ENCODE data around the gene NDUFAF7.

NDUFAF7 gene

GRCh38 chr2:37295469-37296073, 64.1 kb downstream of the NDUFAF7 start:
- no peak overlapping the region for H3K9ac ChIP-seq (ENCODE audit: low read length)
- H3K4me1 ChIP-seq (ENCODE audit: control insufficient read depth, insufficient read depth, low read length) = peaks cover 4% of the 10 kb centered on the region
- H3K27me3 ChIP-seq (ENCODE audit: control insufficient read depth, insufficient read depth, low read length) = no peaks in the 10 kb centered on the region
- no peak overlapping the region for H3K4me3 ChIP-seq (ENCODE audit: low read length)
- no peaks in the 10 kb centered on the region for H3K9me3 ChIP-seq (ENCODE audit: control insufficient read depth, low read length)
- no peaks in the 10 kb centered on the region for H3K36me3 ChIP-seq (ENCODE audit: control insufficient read depth, insufficient read depth, low read length)

- Histone ChIP-seq H3K9ac (ENCODE audit: low read length) (no peak overlapping the region), H3K4me1 (ENCODE audit: control insufficient read depth, insufficient read depth, low read length) (peaks cover 13% of the 10 kb centered on the region), H3K4me3 (ENCODE audit: low read length) (no peak overlapping the region), H3K27me3 (ENCODE audit: control insufficient read depth, insufficient read depth, low read length) (no peaks in the 10 kb centered on the region), H3K36me3 (ENCODE audit: control insufficient read depth, insufficient read depth, low read length) (no peaks in the 10 kb centered on the region), H3K9me3 (ENCODE audit: control insufficient read depth, low read length) (no peaks in the 10 kb centered on the region)
Observed at GRCh38 chr2:37297632-37298031, 66.2 kb downstream of the NDUFAF7 start.
